ENCODE measurements around the gene IRAG1.

Gene IRAG1

DNA sequence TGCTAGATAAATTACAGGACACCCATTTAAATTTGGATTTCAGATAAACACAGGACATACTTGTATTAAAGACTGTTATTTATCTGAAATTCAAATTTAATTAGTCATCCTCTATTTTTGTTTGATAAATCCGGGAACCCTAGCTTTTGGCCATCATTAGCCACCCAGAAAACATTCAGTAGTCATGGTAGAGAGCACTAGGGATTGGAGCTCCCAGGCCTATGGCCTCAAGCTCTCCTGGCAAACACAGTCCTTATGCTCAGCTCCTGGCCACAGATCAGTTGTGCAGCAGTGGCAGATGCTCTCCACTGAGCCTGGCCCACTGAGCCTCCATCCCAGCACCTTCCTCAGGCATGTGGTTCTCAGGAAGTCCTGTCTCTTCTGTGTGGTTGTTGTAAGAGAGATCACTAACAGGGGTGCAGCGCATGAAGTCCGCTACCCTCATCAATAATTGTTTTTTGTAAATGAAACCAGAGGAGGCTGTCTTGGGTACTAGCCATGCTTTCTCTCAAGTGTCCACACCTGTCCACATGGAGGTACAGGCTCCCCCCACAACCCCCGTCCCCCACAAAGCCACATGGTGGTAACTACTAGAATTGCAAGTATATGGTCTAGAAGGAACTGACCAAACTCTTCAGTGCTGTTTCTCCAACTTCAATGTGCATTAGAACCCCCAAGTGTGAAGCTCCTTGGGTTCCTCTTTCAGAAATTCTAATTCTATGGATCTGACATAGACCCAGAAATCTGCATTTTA lies 1.1 kb upstream of the IRAG1 start:
- Histone ChIP-seq H3K27ac (ENCODE audit: insufficient read depth in 1 of 2, low read depth in 1 of 2, low read length in 2 of 2, poor library complexity in 1 of 2, severe bottlenecking in 2 of 2) (no peak overlapping the region), H3K9me3 (ENCODE audit: control extremely low read depth in 1 of 5, control insufficient read depth in 4 of 5, insufficient read depth in 2 of 5, low read depth in 1 of 5, low read length in 4 of 5) (peaks cover 0 to 4% (median 0%) of the 10 kb centered on the region in 5 experiments), H3K27me3 (replicated peaks in 2 of 5; ENCODE audit: control insufficient read depth in 4 of 5, insufficient read depth in 5 of 5, low read length in 4 of 5) (no peaks in the 10 kb centered on the region), H3K4me1 (ENCODE audit: control extremely low read depth in 1 of 4, control insufficient read depth in 4 of 4, insufficient read depth in 4 of 4, low read length in 3 of 4) (peaks cover 3 to 34% (median 20%) of the 10 kb centered on the region in 4 experiments), H3K36me3 (ENCODE audit: control insufficient read depth in 4 of 4, insufficient read depth in 4 of 4, low read length in 3 of 4) (no peaks in the 10 kb centered on the region), H3K4me3 (ENCODE audit: control insufficient read depth in 1 of 7, extremely low read depth in 1 of 7, insufficient read depth in 4 of 7, low read depth in 2 of 7, low read length in 6 of 7) (no peak overlapping the region)
- peak in 2 of 3 donors; percentile 11 to 29 for DNase-seq
- WGBS (ENCODE audit: insufficient coverage), result 90% methylated on average over 2 of the region's 4 CpGs
- ChIA-PET POLR2A (interaction anchor here (0.7 kb wide), 1 partner anchor 52 kb away, joined by 3 read pairs; no protein-coding TSS in a partner anchor), CTCF (interaction anchor here (0.6 to 2.4 kb wide), 9 partner anchors 10 to 154 kb away, joined by 3 to 7 read pairs (median 3); partner anchors contain the start of gene RNF141)

DNA sequence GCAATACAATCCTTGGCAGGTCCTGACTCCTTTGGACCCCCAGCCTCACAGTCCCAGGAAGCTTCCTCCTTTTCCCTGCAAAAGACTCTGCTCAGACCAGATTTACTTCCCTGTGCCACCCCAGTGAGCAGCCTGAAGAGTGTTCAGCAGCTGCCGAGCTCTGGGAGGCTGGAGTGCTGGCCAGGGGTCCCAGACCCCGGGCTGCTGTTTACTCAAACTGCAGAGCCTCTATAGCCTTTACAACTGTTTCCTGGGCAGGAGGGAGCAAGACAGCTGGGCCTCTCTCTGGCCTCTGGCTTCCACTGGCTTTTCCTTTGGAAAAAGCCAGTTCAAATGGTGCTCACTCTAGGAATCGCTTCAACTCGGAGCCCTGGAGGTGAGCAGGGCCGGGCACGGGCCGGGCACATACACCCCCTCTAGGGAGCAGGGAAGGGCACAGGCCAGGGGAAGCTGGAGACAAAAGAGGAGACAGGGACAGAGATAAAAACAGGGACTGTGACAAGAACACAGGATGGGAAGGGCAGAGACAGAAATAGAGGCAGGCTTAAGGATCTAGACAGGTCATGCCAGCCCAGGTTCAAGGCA lies 932 bp downstream of the IRAG1 start:
- DNase-seq, result no peak
- Histone ChIP-seq H3K4me1 (ENCODE audit: control extremely low read depth in 1 of 4, control insufficient read depth in 4 of 4, insufficient read depth in 4 of 4, low read length in 3 of 4) (peaks cover 3 to 34% (median 20%) of the 10 kb centered on the region in 4 experiments), H3K4me3 (ENCODE audit: control insufficient read depth in 1 of 7, extremely low read depth in 1 of 7, insufficient read depth in 4 of 7, low read depth in 2 of 7, low read length in 6 of 7) (peak overlapping the region in 1 of 7 experiments; percentile 37), H3K27me3 (replicated peaks in 2 of 5; ENCODE audit: control insufficient read depth in 4 of 5, insufficient read depth in 5 of 5, low read length in 4 of 5) (no peaks in the 10 kb centered on the region), H3K36me3 (ENCODE audit: control insufficient read depth in 4 of 4, insufficient read depth in 4 of 4, low read length in 3 of 4) (no peaks in the 10 kb centered on the region), H3K27ac (ENCODE audit: insufficient read depth in 1 of 2, low read depth in 1 of 2, low read length in 2 of 2, poor library complexity in 1 of 2, severe bottlenecking in 2 of 2) (no peak overlapping the region), H3K9me3 (ENCODE audit: control extremely low read depth in 1 of 5, control insufficient read depth in 4 of 5, insufficient read depth in 2 of 5, low read depth in 1 of 5, low read length in 4 of 5) (no peaks in the 10 kb centered on the region)
- POLR2A ChIA-PET, result no interaction called here
- WGBS (ENCODE audit: insufficient coverage), result 79% methylated on average over 7 of the region's 7 CpGs
- CTCF ChIA-PET, result interaction anchor here (1.2 to 2.4 kb wide), 5 partner anchors 8 to 45 kb away, joined by 3 to 7 read pairs (median 5); no protein-coding TSS in a partner anchor

DNA sequence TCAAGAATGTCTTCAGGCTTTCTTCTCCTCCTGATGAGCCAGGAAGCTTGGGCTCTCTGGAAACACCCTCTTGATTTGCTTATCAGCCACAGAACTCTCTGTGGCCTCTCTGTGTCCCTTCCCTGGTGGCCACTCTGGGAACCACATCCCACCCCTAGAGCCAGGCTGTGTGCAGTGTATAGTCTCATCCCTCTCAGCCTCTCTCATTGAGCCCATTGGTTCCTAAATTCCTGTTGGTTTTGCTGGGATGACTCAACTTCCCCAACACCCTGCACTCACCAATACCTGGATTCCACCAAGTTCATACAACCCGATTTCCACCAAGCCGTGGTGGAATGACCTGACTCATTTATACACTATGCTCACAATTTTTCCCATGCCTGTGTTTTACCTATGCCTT lies 5.2 kb downstream of the IRAG1 start:
- no peak overlapping the region for H3K27ac ChIP-seq (ENCODE audit: insufficient read depth in 1 of 2, low read depth in 1 of 2, low read length in 2 of 2, poor library complexity in 1 of 2, severe bottlenecking in 2 of 2)
- DNase-seq, result no peak
- H3K36me3 ChIP-seq (ENCODE audit: control insufficient read depth in 4 of 4, insufficient read depth in 4 of 4, low read length in 3 of 4), result no peaks in the 10 kb centered on the region
- H3K4me3 ChIP-seq (ENCODE audit: control insufficient read depth in 1 of 7, extremely low read depth in 1 of 7, insufficient read depth in 4 of 7, low read depth in 2 of 7, low read length in 6 of 7), result no peak overlapping the region
- ChIA-PET CTCF (interaction anchor here (0.7 to 2.1 kb wide), 7 partner anchors 10 to 147 kb away, joined by 3 to 7 read pairs (median 3); partner anchors contain the start of gene RNF141), POLR2A (interaction anchor here (1.2 kb wide), 1 partner anchor 38 kb away, joined by 6 read pairs; no protein-coding TSS in a partner anchor)
- peaks cover 7 to 35% (median 28%) of the 10 kb centered on the region in 4 experiments for H3K4me1 ChIP-seq (ENCODE audit: control extremely low read depth in 1 of 4, control insufficient read depth in 4 of 4, insufficient read depth in 4 of 4, low read length in 3 of 4)
- WGBS (ENCODE audit: insufficient coverage), result 90% methylated on average over 2 of the region's 2 CpGs
- no peaks in the 10 kb centered on the region for H3K27me3 ChIP-seq (replicated peaks in 2 of 5; ENCODE audit: control insufficient read depth in 4 of 5, insufficient read depth in 5 of 5, low read length in 4 of 5)
- H3K9me3 ChIP-seq (ENCODE audit: control extremely low read depth in 1 of 5, control insufficient read depth in 4 of 5, insufficient read depth in 2 of 5, low read depth in 1 of 5, low read length in 4 of 5), result no peaks in the 10 kb centered on the region

DNA sequence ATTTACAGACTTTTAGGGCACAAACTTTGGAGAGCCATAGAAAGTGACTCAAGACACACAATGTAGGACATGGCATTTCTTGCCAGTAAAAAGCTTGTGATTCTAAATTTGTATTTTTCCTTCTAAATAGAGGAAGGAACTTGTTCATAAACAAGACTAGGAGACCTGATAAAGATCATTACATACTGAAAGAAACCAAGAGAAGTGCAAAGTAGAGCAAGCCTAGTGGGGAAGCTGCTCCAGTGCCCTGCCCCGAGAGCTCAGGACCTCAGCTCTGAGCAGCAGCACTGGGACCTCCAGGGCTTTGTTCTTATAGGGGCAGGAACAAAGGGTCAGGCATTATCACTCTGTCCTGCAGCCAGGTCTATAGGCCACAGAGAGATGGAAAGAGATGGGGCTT lies 7.2 kb downstream of the IRAG1 start:
- H3K36me3 ChIP-seq (ENCODE audit: control insufficient read depth in 4 of 4, insufficient read depth in 4 of 4, low read length in 3 of 4), result no peaks in the 10 kb centered on the region
- DNase-seq, result peak in 2 of 3 donors; percentile 57 to 68
- no peak overlapping the region for H3K27ac ChIP-seq (ENCODE audit: insufficient read depth in 1 of 2, low read depth in 1 of 2, low read length in 2 of 2, poor library complexity in 1 of 2, severe bottlenecking in 2 of 2)
- peak overlapping the region in 1 of 7 experiments; percentile 20 for H3K4me3 ChIP-seq (ENCODE audit: control insufficient read depth in 1 of 7, extremely low read depth in 1 of 7, insufficient read depth in 4 of 7, low read depth in 2 of 7, low read length in 6 of 7)
- ChIA-PET CTCF (interaction anchor here (1.1 to 1.4 kb wide), 3 partner anchors 20 to 37 kb away, joined by 3 read pairs; no protein-coding TSS in a partner anchor), POLR2A (no interaction called here)
- no peaks in the 10 kb centered on the region for H3K27me3 ChIP-seq (replicated peaks in 2 of 5; ENCODE audit: control insufficient read depth in 4 of 5, insufficient read depth in 5 of 5, low read length in 4 of 5)
- H3K9me3 ChIP-seq (ENCODE audit: control extremely low read depth in 1 of 5, control insufficient read depth in 4 of 5, insufficient read depth in 2 of 5, low read depth in 1 of 5, low read length in 4 of 5), result no peaks in the 10 kb centered on the region
- peaks cover 7 to 24% (median 15%) of the 10 kb centered on the region in 4 experiments for H3K4me1 ChIP-seq (ENCODE audit: control extremely low read depth in 1 of 4, control insufficient read depth in 4 of 4, insufficient read depth in 4 of 4, low read length in 3 of 4)
- 0% methylated on average over 1 of the region's 1 CpG for WGBS (ENCODE audit: insufficient coverage)

DNA sequence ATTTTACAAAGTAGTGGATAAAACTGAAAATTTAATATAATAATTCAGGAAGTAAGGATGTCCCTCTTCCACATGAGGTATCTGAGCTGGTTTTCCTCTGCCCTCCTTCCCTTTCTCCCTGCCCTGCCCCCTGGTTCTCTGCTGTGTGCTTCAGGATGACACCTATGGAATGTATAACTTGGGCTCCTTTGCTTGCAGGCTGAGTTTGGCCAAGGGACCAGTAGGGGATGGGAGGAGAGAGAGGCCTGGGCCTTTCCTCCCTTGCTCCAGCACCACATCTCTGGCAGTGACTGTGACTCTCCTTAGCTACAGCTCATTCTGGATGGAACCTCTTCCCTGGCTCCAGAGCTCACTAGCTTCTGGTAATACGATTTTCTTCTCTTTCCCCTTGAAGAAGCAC lies 10.1 kb downstream of the IRAG1 start:
- no peaks in the 10 kb centered on the region for H3K27me3 ChIP-seq (replicated peaks in 2 of 5; ENCODE audit: control insufficient read depth in 4 of 5, insufficient read depth in 5 of 5, low read length in 4 of 5)
- WGBS (ENCODE audit: insufficient coverage), result no CpG with 5 or more reads among the region's 1 CpG
- no peaks in the 10 kb centered on the region for H3K36me3 ChIP-seq (ENCODE audit: control insufficient read depth in 4 of 4, insufficient read depth in 4 of 4, low read length in 3 of 4)
- no peak overlapping the region for H3K4me3 ChIP-seq (ENCODE audit: control insufficient read depth in 1 of 7, extremely low read depth in 1 of 7, insufficient read depth in 4 of 7, low read depth in 2 of 7, low read length in 6 of 7)
- H3K9me3 ChIP-seq (ENCODE audit: control extremely low read depth in 1 of 5, control insufficient read depth in 4 of 5, insufficient read depth in 2 of 5, low read depth in 1 of 5, low read length in 4 of 5), result no peaks in the 10 kb centered on the region
- CTCF ChIA-PET, result interaction anchor here (0.8 to 1.8 kb wide), 3 partner anchors 11 to 43 kb away, joined by 3 to 6 read pairs (median 3); no protein-coding TSS in a partner anchor
- no peak for DNase-seq
- no peak overlapping the region for H3K27ac ChIP-seq (ENCODE audit: insufficient read depth in 1 of 2, low read depth in 1 of 2, low read length in 2 of 2, poor library complexity in 1 of 2, severe bottlenecking in 2 of 2)
- POLR2A ChIA-PET, result no interaction called here
- H3K4me1 ChIP-seq (ENCODE audit: control extremely low read depth in 1 of 4, control insufficient read depth in 4 of 4, insufficient read depth in 4 of 4, low read length in 3 of 4), result peaks cover 7 to 24% (median 15%) of the 10 kb centered on the region in 4 experiments

DNA sequence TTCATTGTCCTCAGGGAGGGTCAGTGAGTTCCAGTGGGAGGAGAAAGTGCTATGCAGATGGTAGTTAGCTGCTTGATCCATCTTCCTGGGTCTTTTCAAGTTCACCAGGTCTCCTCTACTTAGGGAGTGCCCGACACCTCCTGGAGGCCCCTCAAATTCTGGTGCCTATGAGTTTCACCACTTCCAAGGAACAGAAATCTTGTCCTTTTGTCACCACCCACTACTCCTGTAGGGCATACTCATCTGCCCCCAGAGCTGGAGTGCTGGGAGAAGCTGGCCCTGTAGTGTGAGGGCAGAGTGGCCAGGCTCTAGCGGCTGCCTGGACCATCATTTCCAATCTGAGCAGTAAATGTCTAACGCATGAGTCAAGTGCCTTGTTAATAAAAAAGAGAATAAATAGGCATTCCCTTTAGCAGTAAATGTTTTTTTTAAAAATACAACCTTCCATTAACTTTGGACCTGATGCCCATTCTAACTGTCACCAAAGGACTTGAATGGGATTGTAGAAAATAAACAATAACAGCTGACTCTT lies 12.5 kb downstream of the IRAG1 start:
- WGBS (ENCODE audit: insufficient coverage), result 60% methylated on average over 1 of the region's 3 CpGs
- ChIA-PET POLR2A (no interaction called here), CTCF (interaction anchor here (1.3 to 1.6 kb wide), 3 partner anchors 13 to 31 kb away, joined by 3 to 5 read pairs (median 5); partner anchors contain the start of gene IRAG1)
- no peaks in the 10 kb centered on the region for H3K9me3 ChIP-seq (ENCODE audit: control extremely low read depth in 1 of 5, control insufficient read depth in 4 of 5, insufficient read depth in 2 of 5, low read depth in 1 of 5, low read length in 4 of 5)
- no peak for DNase-seq
- no peak overlapping the region for H3K4me3 ChIP-seq (ENCODE audit: control insufficient read depth in 1 of 7, extremely low read depth in 1 of 7, insufficient read depth in 4 of 7, low read depth in 2 of 7, low read length in 6 of 7)
- H3K4me1 ChIP-seq (ENCODE audit: control extremely low read depth in 1 of 4, control insufficient read depth in 4 of 4, insufficient read depth in 4 of 4, low read length in 3 of 4), result peaks cover 2 to 17% (median 9%) of the 10 kb centered on the region in 4 experiments
- H3K27me3 ChIP-seq (replicated peaks in 2 of 5; ENCODE audit: control insufficient read depth in 4 of 5, insufficient read depth in 5 of 5, low read length in 4 of 5), result no peaks in the 10 kb centered on the region
- H3K36me3 ChIP-seq (ENCODE audit: control insufficient read depth in 4 of 4, insufficient read depth in 4 of 4, low read length in 3 of 4), result no peaks in the 10 kb centered on the region
- H3K27ac ChIP-seq (ENCODE audit: insufficient read depth in 1 of 2, low read depth in 1 of 2, low read length in 2 of 2, poor library complexity in 1 of 2, severe bottlenecking in 2 of 2), result no peak overlapping the region
